Right renal cortex interstitium (tissue), 3 donors: ENCODE results near the gene CERT1. TPM values are rescaled to one million over a fixed set of nuclear protein-coding genes. Genes with fewer than 3 reads are reported as not detected.
A peak's percentile ranks its signal among the peaks of the same experiment; 100 is the strongest.
"Not testable (repeated sequence)": the region's sequence is repeated elsewhere in the genome, so short reads cannot be mapped to it uniquely, and the experiment has no call there.

Experiments
- DNase-seq, 3 donors: peaks; one replicate each; pipeline ENCODE4 v3.0.0-alpha.2; 2013; ENCODE audit warnings: low read depth in 3 of 3, low spot score in 2 of 3
- polyA plus RNA-seq, 3 donors: library from polyadenylated mRNA; unstranded; fragments of 120-200 nt; gene quantifications; one replicate each; pipeline ENCODE4 v1.2.1, GENCODE V29; 2013; ENCODE audit not compliant: insufficient read length in 3 of 3

CERT1 gene
- 10 to 100 TPM; 62.3 to 65.1 (median 63.5) TPM for polyA plus RNA-seq

DNA sequence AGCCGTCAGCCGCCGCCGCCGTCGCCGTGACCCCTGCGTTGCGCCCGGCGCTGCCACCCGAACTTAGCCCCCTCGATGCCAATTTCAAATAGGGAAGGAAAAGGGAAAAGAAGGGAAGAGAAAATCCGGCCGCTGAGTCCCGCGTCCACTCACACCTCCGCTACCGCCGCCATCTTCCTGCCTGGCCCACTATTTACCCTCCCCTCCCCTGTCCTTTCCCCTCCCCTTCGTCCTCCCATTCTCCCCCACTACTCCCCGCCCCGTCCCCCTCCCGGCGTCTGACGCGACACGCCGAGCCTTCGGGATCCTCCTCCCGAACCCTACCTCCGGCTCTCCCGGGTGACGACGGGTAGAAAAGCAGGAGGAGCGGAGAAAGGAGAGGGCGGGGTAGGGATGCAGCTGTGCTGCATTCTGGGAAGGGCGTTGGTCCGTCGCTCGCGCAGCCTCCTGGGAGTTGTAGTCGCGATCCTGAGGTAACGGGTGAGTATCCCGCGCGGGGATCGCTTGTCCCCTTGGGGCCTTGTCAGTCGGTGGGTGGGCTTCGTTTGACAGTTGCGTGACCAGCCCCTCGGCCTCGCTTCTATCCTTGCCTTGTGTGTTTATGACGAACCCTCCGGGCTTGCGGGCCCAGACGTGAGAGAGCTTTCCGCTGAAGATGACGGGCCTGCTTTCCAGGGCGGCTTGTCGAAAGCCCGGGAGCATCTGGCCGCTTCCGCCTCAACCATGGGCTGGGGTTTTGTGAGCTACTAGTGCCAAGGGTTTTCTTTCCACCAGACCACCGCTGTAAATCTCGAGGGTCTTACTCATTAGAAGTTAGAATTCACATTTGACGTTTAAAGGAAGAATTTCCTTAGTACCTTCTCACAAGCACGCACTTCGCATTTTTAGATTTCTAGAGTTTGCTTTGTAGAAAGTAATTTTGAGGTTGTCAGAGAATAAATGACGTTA is at the start of gene CERT1, which contains the start of gene POLK:
Gene CERT1, minus strand, starts transcription at position 195 of the 948 bp plus-strand sequence. CDS start 422 bp downstream, outside the sequence.
Gene POLK, plus strand, starts transcription at position 457 of the 948 bp plus-strand sequence.
- DNase-seq = peak; percentile 92 to 98 (median 98)

- DNase-seq = not testable (repeated sequence)
Observed at GRCh38 chr5:75560655-75561054, 49.2 kb upstream of the CERT1 start.

- no peak for DNase-seq
Observed at GRCh38 chr5:75558981-75559632, 47.7 kb upstream of the CERT1 start.

DNA sequence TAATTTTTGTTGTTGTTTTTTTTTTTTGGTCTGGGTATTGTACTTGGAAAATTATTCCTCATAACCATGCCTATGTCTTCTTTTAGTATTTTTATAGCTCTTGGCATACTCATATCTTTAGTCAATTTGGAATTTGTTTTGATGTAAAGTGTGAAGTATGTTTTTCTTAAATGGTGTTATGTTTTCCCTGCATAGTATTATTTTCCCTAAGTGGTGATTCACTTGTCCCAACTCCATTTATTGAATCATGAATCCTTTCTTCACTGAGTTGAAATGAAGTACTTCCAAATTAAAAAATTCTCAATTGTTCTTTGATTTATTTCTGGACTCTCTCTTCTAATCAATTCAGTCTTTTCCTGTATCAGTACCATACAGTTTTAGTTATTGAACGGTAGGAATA is 46.8 kb upstream of the CERT1 start:
- DNase-seq = no peak

DNA sequence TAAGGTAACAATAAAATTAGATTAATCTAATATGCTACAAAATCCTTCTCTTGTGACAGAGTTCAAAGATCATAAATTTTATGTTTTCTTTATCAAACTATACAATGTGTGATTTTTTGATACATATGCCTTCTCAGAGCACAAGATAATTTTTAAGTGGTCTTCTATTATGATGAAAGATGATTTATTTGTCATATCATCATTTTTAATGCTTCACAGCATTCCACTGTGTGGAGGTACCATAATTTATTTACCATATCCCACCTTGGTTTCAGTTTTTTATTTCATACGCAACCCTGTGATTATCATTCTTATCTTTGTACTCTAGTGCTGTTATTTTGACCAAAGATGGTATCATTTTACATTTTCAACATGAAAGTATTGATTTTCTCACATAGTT is 41.9 kb upstream of the CERT1 start:
- DNase-seq = no peak

DNA sequence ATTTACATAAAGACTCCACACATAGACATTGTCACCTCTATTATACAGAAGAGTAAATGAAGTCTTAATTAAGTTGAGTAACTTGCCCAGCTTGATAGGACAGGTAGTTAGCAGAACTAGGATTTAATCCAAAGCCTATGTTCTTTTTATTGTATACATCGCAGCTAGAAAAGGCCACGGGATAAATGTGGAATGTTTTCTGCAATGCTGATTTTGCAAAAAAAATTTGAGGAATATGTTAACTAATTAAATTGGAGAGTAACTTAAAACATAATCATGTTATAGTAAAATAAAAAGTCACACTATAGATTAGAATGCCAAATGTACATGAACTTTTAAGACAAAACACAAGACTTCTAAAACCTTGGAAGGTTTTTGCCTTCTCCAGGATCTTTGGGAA is 41.3 kb upstream of the CERT1 start:
- no peak for DNase-seq

DNA sequence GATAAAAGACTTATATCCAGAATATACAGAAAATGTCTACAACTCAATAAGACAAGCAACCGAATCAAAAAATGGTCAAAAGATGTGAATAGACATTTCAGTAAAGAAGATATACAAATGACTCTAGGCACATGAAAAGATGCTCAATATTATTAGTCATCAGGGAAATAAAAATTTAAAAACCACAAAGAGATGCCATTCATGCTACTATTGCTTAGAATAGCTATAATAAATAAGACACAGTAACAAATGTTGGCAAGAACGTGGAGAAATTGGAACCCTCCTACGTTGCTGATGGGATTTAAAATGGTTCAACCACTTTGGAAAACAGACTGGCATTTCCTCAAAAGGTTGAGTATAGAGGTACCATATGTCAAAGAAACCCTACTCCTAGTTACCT is 40.0 kb upstream of the CERT1 start:
- DNase-seq = no peak

GRCh38 chr5:75550597-75550996 is 39.2 kb upstream of the CERT1 start:
- no peak for DNase-seq

DNA sequence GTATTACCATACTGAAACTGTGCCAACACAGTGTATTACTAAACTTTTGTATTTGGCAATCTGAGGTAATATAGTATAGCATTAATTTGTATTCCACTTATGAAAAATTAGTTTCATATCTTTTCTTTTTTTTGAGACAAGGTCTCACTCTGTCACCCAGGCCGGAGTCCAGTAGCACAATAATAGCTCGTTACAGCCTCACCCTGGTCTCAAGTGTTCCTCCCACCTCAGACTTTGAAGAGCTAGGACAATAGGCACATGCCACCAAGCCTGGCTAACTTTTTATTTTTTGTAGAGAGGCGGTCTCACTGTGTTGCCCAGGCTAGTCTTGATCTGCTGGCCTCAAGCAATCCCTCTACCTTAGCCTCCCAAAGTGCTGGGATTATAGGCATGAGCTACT is 36.4 kb upstream of the CERT1 start:
- DNase-seq = no peak

GRCh38 chr5:75546830-75547229 is 35.4 kb upstream of the CERT1 start:
- no peak for DNase-seq

- no peak for DNase-seq
Observed at GRCh38 chr5:75545131-75545530, 33.7 kb upstream of the CERT1 start.

DNA sequence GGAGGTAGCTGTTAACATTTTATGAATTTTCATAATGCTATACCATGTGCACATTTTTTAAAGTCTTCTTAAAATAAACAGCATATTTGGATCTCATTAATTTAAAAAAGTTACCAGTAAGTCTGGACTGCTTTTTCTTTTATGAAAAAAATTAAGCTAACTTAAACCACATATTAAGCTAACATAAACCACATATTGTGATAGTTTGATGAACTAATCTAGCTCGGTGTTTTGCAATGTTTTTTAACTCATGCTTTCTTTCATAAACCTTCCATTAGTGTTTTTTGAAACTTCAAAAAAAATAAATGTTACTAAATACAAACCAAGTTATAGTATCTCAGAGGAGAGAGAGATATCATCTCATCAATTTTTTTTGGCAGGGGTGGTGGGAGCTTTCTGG is 26.8 kb upstream of the CERT1 start:
- DNase-seq = no peak

GRCh38 chr5:75536694-75537360 is 25.4 kb upstream of the CERT1 start:
- no peak for DNase-seq

DNA sequence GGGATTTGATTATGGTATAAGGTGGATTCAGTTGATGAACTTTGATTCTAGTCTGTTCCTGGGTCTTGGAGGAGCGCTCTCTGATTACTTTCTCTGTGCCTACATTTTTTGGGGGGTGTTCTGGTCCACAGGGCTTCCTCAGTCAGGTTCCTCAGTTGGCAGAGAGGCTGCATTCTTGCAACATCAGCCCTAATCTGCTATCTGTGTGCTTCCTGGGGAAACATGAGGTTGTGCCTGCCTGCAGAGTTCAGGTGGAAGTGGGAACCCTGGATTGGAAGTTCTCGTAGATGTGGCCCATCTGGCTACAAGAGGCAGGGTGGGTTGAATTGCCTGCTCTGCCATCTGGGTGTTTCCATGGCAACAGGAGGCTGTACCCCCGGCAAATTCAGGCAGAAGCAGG is 24.7 kb upstream of the CERT1 start:
- no peak for DNase-seq

GRCh38 chr5:75534734-75535133 is 23.3 kb upstream of the CERT1 start:
- DNase-seq = no peak

DNA sequence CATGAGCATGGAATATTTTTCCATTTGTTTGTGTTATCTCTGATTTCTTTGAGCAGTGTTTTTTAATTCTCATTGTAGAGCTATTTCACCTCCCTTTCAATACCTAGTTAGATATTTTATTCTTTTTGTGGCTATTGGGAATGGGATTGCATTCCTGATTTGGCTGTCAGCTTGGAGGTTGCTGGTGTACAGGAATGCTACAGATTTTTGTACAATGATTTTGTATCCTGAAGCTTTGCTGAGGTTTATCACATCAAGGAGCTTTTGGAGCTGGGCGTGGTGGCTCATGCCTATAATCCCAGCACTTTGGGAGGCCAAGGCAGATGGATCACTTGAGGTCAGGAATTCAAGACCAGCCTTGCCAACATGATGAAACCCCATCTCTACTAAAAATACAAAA is 22.3 kb upstream of the CERT1 start:
- not testable (repeated sequence) for DNase-seq

- no peak for DNase-seq
Observed at GRCh38 chr5:75532190-75532589, 20.8 kb upstream of the CERT1 start.

DNA sequence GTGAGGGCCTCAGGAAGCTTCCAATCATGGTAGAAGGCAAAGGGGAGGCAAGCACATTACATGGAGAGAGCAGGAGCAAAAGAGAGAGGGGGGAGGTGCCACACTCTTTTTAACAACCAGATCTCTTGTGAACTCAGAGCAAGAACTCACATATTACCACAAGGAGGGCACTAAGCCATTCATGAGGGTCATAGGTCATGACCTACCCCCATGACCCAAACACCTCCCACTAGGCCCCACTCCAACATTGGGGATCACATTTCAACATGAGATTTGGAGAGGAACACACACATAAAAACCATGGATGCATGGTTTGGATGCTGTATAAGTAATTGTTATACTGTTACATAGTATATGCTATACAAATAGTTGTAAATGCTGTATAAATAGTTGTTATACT is 17.8 kb upstream of the CERT1 start:
- DNase-seq = no peak

DNA sequence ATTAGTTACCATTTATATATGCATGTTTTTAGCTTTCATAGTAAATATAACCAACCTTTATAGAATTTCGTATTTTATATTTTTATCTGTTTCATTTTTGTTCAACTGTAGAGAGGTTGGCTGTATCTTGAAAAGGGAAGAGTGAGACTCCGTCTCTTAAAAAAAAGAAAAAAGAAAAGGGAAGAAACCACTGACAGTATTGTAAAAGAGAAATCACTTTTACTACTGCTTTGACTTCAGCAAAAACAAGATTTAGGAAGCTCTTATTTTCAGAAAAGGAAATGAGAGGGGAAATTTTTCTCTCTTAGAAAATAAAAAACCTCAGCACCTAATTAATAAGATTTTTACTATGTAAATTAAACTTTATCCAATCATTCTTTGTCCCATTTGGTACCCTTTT is 14.6 kb upstream of the CERT1 start:
- DNase-seq = no peak

DNA sequence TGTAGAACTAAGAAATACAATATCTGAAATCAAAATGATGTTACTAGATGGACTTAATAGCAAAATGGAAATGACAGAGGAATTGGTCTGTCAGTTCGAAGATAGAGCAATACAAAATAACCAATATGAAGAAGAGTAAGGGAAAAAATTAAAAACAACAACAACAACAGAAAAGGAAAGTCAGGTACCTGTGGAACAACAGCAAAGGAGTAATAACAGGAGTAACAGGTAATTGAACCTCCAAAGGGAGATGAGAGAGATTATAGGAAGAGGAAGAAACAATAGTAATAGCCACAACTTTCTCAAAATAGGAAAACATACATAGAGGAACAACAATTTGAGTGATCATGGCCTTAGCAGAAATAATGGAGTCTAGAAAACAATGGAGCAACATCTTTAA is 13.9 kb upstream of the CERT1 start:
- DNase-seq = no peak

DNA sequence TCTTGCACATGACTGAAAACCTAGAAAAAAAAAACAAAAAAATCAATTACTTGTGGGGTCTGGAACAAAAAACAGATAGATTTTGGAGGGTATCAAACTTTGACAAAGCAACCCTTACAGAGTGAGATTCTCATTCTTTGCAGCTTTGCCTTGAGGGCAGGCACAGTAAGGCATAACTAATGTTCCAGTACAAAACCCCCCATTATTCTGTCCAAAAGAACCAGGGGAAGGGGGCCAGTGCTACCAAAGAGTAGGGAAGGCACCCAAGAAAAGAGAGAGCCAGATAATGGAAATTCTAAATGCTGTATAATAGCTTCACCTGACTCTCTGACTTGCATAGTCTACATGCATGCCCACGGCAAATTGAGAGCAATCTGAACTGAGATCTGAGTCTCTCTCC is 13.2 kb upstream of the CERT1 start:
- DNase-seq = no peak
